Activated gamma-delta T cell treated with Interleukin-2 at 50 U/mL for 16 hours (primary cell): Measurements from ENCODE around the gene CNOT4.
"Not testable (repeated sequence)": the region's sequence is repeated elsewhere in the genome, so short reads cannot be mapped to it uniquely, and the experiment has no call there.

Source experiments
- DNase-seq: peaks from one replicate; pipeline ENCODE4 v3.0.0-alpha.2; 2020

The CNOT4 gene

GRCh38 chr7:135449436-135449835 is 60.5 kb downstream of the CNOT4 start:
- no peak for DNase-seq

GRCh38 chr7:135448753-135449152 is 61.1 kb downstream of the CNOT4 start:
- DNase-seq: no peak

- DNase-seq: no peak
Measured at GRCh38 chr7:135447748-135448147, 62.2 kb downstream of the CNOT4 start.

GRCh38 chr7:135445690-135446089 is 64.2 kb downstream of the CNOT4 start:
- DNase-seq: no peak

- not testable (repeated sequence) for DNase-seq
Measured at GRCh38 chr7:135445266-135445665, 64.6 kb downstream of the CNOT4 start.

GRCh38 chr7:135441791-135442190 is 68.1 kb downstream of the CNOT4 start:
- DNase-seq: no peak

GRCh38 chr7:135434047-135434446 is 75.9 kb downstream of the CNOT4 start:
- no peak for DNase-seq

GRCh38 chr7:135430626-135431025 is 79.3 kb downstream of the CNOT4 start:
- DNase-seq: no peak

- no peak for DNase-seq
Measured at GRCh38 chr7:135428879-135429278, 81.0 kb downstream of the CNOT4 start.

- no peak for DNase-seq
Measured at GRCh38 chr7:135428011-135428410, 81.9 kb downstream of the CNOT4 start.

- DNase-seq: no peak
Measured at GRCh38 chr7:135427166-135427565, 82.7 kb downstream of the CNOT4 start.

GRCh38 chr7:135425036-135425435 is 84.9 kb downstream of the CNOT4 start:
- no peak for DNase-seq

- no peak for DNase-seq
Measured at GRCh38 chr7:135420786-135421185, 89.1 kb downstream of the CNOT4 start.

GRCh38 chr7:135416431-135416830 is 93.5 kb downstream of the CNOT4 start:
- DNase-seq: no peak

- DNase-seq: peak; percentile 7
Measured at GRCh38 chr7:135414850-135415439, 95.0 kb downstream of the CNOT4 start.

GRCh38 chr7:135414208-135414607 is 95.7 kb downstream of the CNOT4 start:
- DNase-seq: no peak

- no peak for DNase-seq
Measured at GRCh38 chr7:135411098-135411497, 98.8 kb downstream of the CNOT4 start.

- DNase-seq: no peak
Measured at GRCh38 chr7:135410543-135410942, 99.4 kb downstream of the CNOT4 start.

- DNase-seq: no peak
Measured at GRCh38 chr7:135409845-135410542, 99.9 kb downstream of the CNOT4 start.

- DNase-seq: no peak
Measured at GRCh38 chr7:135407884-135408283, 102.0 kb downstream of the CNOT4 start.

- DNase-seq: no peak
Measured at GRCh38 chr7:135406918-135407317, 103.0 kb downstream of the CNOT4 start.

GRCh38 chr7:135405969-135406368 is 103.9 kb downstream of the CNOT4 start:
- DNase-seq: no peak

GRCh38 chr7:135403302-135403701 is 106.6 kb downstream of the CNOT4 start:
- no peak for DNase-seq

- DNase-seq: no peak
Measured at GRCh38 chr7:135397689-135398088, 112.2 kb downstream of the CNOT4 start.

GRCh38 chr7:135392701-135393100 is 117.2 kb downstream of the CNOT4 start:
- no peak for DNase-seq
